GM12891 (cell line): ENCODE data around the gene RYR1.

Source experiments
- POLR2A ChIP-seq: IDR thresholded peaks from 2 replicates; pipeline ENCODE4 v1.6.1; 2011; ENCODE audit warnings: low read depth, low read length, control low read depth
- POLR2AphosphoS5 ChIP-seq: IDR thresholded peaks from 2 replicates; pipeline ENCODE4 v1.6.1; 2011; ENCODE audit warnings: low read depth, low read length, control low read depth
- TAF1 ChIP-seq: IDR thresholded peaks from 2 replicates; pipeline ENCODE4 v1.6.1; 2011; ENCODE audit warnings: low read depth, low read length, control low read depth

- TF ChIP-seq TAF1: no peak
- no peak for TF ChIP-seq POLR2A
- no peak for TF ChIP-seq POLR2AphosphoS5
These were observed 21.5 kb downstream of the RYR1 start for GRCh38 chr19:38455031-38455430.
